Fibroblast of lung (primary cell): ENCODE measurements around the gene ENG. TPM values are rescaled to one million over a fixed set of nuclear protein-coding genes. Genes with fewer than 3 reads are reported as not detected.

Experiments used
- DNase-seq, 2 donors: peaks; one replicate each; pipeline versions ENCODE4 v3.0.0 to v3.0.0-alpha.2; 2010; ENCODE audit warnings: low read depth in 2 of 2
- H2AFZ ChIP-seq: 2 replicates; pipeline ENCODE4 v1.5.1; 2012; ENCODE audit warnings: low read length, control low read depth, inconsistent platforms
- H3K27ac ChIP-seq: 2 replicates; pipeline ENCODE4 v1.5.1; 2011; ENCODE audit warnings: low read length, control low read depth; ENCODE audit not compliant: insufficient read depth
- H3K27me3 ChIP-seq: 2 replicates; pipeline ENCODE4 v1.5.1; 2011; ENCODE audit warnings: mild to moderate bottlenecking, low read length; ENCODE audit not compliant: control insufficient read depth, insufficient read depth
- H3K36me3 ChIP-seq: 2 replicates; pipeline ENCODE4 v1.5.1; 2011; ENCODE audit warnings: low read length; ENCODE audit not compliant: control insufficient read depth, insufficient read depth
- H3K4me1 ChIP-seq: 2 replicates; pipeline ENCODE4 v1.5.1; 2011; ENCODE audit warnings: low read length; ENCODE audit not compliant: control insufficient read depth, insufficient read depth; ENCODE audit errors: extremely low read depth
- H3K4me2 ChIP-seq: 2 replicates; pipeline ENCODE4 v1.5.1; 2011; ENCODE audit warnings: low read length, control low read depth; ENCODE audit not compliant: insufficient read depth; ENCODE audit errors: extremely low read depth
- H3K4me3 ChIP-seq, 4 experiments: fragments of 200-600 bp in 1 of 4; sonication (generic) in 1 of 4; replicated peaks in 1 of 4; 2 replicates each; pipeline ENCODE4 v1.5.1; 2011 to 2016; ENCODE audit warnings: low read length in 4 of 4, low read depth in 3 of 4, mild to moderate bottlenecking in 3 of 4, control low read depth in 2 of 4, inconsistent platforms in 1 of 4, mixed read lengths in 1 of 4; ENCODE audit not compliant: insufficient read depth in 1 of 4; ENCODE audit errors: control extremely low read depth in 1 of 4
- H3K79me2 ChIP-seq: 2 replicates; pipeline ENCODE4 v1.5.1; 2012; ENCODE audit warnings: mild to moderate bottlenecking, low read length, inconsistent platforms; ENCODE audit not compliant: control insufficient read depth, insufficient read depth
- H3K9ac ChIP-seq: 2 replicates; pipeline ENCODE4 v1.5.1; 2011; ENCODE audit warnings: mild to moderate bottlenecking, low read length, control low read depth; ENCODE audit not compliant: insufficient read depth
- H3K9me3 ChIP-seq: 2 replicates; pipeline ENCODE4 v1.5.1; 2012; ENCODE audit warnings: low read depth, low read length; ENCODE audit not compliant: control insufficient read depth, insufficient read depth
- H4K20me1 ChIP-seq: 2 replicates; pipeline ENCODE4 v1.5.1; 2011; ENCODE audit warnings: low read length; ENCODE audit not compliant: control insufficient read depth, insufficient read depth; ENCODE audit errors: extremely low read depth
- EZH2 ChIP-seq: IDR thresholded peaks from 2 replicates; pipeline ENCODE4 v1.5.1; 2012; ENCODE audit warnings: low read length, control low read depth, mild to moderate bottlenecking; ENCODE audit errors: missing control alignments
- polyA plus RNA-seq, 2 donors: library from polyadenylated mRNA; depleted of rRNA in 1 of 2; stranded (reverse) in 1 of 2; unstranded in 1 of 2; fragments of >200 nt; gene quantifications; 2 replicates each; pipeline ENCODE4 v1.2.1, GENCODE V29; 2011 to 2012; ENCODE audit warnings: missing spikeins in 1 of 2
- total RNA-seq: library from RNA; depleted of rRNA; stranded (reverse); fragments of >200 nt; gene quantifications from 2 replicates; pipeline ENCODE4 v1.2.1, GENCODE V29; 2014
- TF ChIP-seq, protein P1 (sequence below), 2 donors: IDR thresholded peaks in 1 of 2; conservative IDR thresholded peaks in 1 of 2; 1 replicate in 1 of 2; 2 replicates in 1 of 2; pipeline ENCODE4 v1.5.1; 2011 to 2012; ENCODE audit warnings: low read length in 2 of 2, control low read depth in 1 of 2, inconsistent platforms in 1 of 2, low read depth in 1 of 2, mild to moderate bottlenecking in 1 of 2

The ENG gene
- total and polyA plus RNA-seq, 2 donors (not counting 1 experiment from before 2014, with no cell fraction given): 30.4 to 59.0 TPM

DNA sequence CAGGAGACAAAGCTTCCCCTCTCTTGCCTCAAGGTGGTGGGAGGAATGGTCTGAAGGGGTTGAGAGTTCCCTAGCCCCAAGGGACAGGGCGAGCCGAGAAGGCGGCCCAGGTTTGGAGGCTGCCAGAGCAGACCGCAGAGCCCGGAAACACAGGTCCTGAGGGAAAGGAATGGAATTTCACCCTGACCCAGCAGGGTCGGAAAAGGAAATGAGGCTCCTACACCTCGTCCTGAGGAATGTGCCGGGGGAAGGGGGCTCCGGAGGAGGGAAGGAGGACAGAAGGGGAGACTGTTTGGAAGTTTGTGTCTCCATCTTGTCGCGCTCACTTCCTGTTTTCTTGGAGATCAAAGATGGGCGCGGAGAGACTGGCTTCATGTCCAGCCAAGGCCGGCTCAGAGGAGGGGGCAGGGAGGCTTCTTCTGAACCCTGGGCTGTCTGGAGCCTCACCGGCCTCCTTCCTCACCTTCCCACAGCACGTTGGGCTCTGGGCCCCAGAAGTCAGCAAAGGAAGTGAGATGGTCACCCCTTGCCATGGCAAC, 9.6 kb downstream of the ENG start:
- TF ChIP-seq, protein P1, sequence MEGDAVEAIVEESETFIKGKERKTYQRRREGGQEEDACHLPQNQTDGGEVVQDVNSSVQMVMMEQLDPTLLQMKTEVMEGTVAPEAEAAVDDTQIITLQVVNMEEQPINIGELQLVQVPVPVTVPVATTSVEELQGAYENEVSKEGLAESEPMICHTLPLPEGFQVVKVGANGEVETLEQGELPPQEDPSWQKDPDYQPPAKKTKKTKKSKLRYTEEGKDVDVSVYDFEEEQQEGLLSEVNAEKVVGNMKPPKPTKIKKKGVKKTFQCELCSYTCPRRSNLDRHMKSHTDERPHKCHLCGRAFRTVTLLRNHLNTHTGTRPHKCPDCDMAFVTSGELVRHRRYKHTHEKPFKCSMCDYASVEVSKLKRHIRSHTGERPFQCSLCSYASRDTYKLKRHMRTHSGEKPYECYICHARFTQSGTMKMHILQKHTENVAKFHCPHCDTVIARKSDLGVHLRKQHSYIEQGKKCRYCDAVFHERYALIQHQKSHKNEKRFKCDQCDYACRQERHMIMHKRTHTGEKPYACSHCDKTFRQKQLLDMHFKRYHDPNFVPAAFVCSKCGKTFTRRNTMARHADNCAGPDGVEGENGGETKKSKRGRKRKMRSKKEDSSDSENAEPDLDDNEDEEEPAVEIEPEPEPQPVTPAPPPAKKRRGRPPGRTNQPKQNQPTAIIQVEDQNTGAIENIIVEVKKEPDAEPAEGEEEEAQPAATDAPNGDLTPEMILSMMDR (conservative IDR thresholded peaks at IDR 0.05 in 1 of 2, IDR thresholded peaks at IDR 0.05 in 1 of 2; ENCODE audit: low read depth in 1 of 2, low read length in 2 of 2): no peak
- no peak for TF ChIP-seq EZH2
- Histone ChIP-seq H4K20me1 (no peaks in the 10 kb centered on the region), H3K9me3 (no peaks in the 10 kb centered on the region), H3K4me2 (peak overlapping the region; percentile 45), H3K36me3 (peaks cover 19% of the 10 kb centered on the region), H3K27me3 (no peaks in the 10 kb centered on the region), H3K4me1 (peaks cover 20% of the 10 kb centered on the region), H3K79me2 (peaks cover 84% of the 10 kb centered on the region), H3K4me3 (no peak overlapping the region), H3K27ac (peak overlapping the region; percentile 76), H3K9ac (peak overlapping the region; percentile 33), H2AFZ (peak overlapping the region; percentile 45)
- DNase-seq: peak in 1 of 2 donors; percentile 55

DNA sequence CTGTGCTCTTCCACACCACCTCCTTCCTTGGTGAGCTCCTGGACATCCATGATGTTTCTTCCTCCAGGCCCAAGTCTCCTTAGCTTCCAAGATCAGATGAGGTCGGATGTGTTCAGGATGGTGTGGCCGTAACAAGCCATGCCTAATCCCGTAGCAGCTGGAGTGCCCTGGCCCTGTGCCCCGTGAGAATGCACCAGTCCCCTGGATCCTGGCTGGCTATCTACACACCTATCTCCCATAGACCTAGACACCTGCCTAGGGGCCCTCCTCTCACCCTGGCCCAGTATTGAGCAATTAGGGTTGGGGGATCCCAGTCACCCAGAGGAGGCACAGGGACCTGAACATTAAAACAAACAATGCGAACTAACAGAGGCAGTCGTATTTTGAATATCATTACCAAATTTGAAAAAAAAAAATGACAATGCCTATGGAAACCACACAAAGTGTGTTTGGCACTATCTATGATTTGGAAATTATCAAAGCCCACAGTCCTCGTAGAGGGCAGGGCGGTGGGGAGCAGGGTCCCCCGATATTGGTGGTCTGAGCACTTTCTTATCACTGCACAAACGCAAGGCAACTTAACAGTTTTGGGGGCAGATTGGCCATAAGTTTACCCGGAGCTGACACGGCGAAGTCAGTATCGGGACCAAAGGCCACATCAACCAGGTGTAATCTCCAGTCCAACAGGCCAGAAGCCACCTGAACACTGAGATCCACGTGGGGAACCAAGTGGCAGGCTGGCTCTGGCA, 13.2 kb downstream of the ENG start:
- H3K9ac ChIP-seq: no peak overlapping the region
- no peak for TF ChIP-seq EZH2
- TF ChIP-seq, protein P1 (conservative IDR thresholded peaks at IDR 0.05 in 1 of 2, IDR thresholded peaks at IDR 0.05 in 1 of 2; ENCODE audit: low read depth in 1 of 2, low read length in 2 of 2): no peak

DNA sequence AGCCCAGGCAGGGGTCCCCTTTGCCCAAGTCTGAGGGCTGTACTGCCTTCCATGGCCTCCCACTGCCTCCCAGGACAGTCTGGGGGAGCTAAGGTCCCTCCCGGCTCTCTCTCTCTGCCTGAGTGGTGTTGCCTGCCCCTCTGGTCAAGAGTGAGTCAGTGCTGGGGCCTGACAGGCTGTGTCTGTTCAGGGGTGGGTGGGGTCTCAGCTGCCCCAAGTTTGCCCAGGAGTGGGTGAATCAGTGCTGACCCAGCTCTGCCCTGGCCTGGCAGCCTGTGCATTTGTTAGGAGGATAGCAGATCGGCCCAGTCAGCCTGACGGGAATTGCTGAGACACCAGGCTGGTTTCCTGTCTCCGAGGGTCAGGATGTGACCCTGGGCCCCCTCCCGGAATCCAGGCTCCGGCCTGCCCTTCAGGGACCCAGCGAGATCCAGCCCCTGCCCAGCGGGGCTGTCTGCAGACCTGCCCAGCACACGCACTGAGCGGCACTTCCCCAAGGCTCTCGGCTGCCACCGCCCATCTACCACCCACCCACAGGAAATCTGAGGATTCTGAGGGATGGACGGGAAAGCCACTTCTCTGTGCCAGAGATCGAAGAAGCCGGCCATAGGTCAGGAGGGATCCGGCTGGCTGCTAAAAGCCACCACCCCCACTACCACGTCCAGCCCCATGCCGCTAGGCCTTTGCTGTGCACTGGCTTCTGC, 15.9 kb downstream of the ENG start:
- H3K27ac ChIP-seq: peak overlapping the region; percentile 94
- H3K9ac ChIP-seq: peak overlapping the region; percentile 62
- H3K4me3 ChIP-seq: peak overlapping the region in 1 of 4 experiments; percentile 33
- H3K4me1 ChIP-seq: peaks cover 46% of the 10 kb centered on the region
- peaks cover 13% of the 10 kb centered on the region for H3K36me3 ChIP-seq
- TF ChIP-seq, protein P1 (conservative IDR thresholded peaks at IDR 0.05 in 1 of 2, IDR thresholded peaks at IDR 0.05 in 1 of 2; ENCODE audit: low read depth in 1 of 2, low read length in 2 of 2): no peak
- peaks cover 61% of the 10 kb centered on the region for H3K79me2 ChIP-seq
- no peaks in the 10 kb centered on the region for H3K9me3 ChIP-seq
- no peak overlapping the region for H2AFZ ChIP-seq
- no peaks in the 10 kb centered on the region for H3K27me3 ChIP-seq
- H3K4me2 ChIP-seq: peak overlapping the region; percentile 65
- no peaks in the 10 kb centered on the region for H4K20me1 ChIP-seq
- peak; percentile 95 to 96 for DNase-seq

More for the DNA sequence above, 13.2 kb downstream of the ENG start:
- H2AFZ ChIP-seq: no peak overlapping the region
- DNase-seq: no peak
- peaks cover 64% of the 10 kb centered on the region for H3K79me2 ChIP-seq
- no peaks in the 10 kb centered on the region for H3K27me3 ChIP-seq
- H3K4me2 ChIP-seq: no peak overlapping the region
- H3K4me3 ChIP-seq: no peak overlapping the region
- H3K36me3 ChIP-seq: peaks cover 13% of the 10 kb centered on the region
- no peaks in the 10 kb centered on the region for H4K20me1 ChIP-seq
- peaks cover 38% of the 10 kb centered on the region for H3K4me1 ChIP-seq
- H3K27ac ChIP-seq: peak overlapping the region; percentile 26
- no peaks in the 10 kb centered on the region for H3K9me3 ChIP-seq
